HL-60 (cell line): Measurements from ENCODE around the gene FAM83E.

Experiments used
- GABPA ChIP-seq: IDR thresholded peaks from 2 replicates; pipeline ENCODE4 v1.6.1; 2012; ENCODE audit warnings: low read depth
- POLR2AphosphoS5 ChIP-seq: IDR thresholded peaks from 2 replicates; pipeline ENCODE4 v1.6.1; 2012; ENCODE audit warnings: low read depth
- TF ChIP-seq, protein P1 (sequence below): IDR thresholded peaks from one replicate; pipeline ENCODE4 v1.5.1; 2011; ENCODE audit warnings: low read length, control low read depth, inconsistent platforms; ENCODE audit not compliant: insufficient read depth

DNA sequence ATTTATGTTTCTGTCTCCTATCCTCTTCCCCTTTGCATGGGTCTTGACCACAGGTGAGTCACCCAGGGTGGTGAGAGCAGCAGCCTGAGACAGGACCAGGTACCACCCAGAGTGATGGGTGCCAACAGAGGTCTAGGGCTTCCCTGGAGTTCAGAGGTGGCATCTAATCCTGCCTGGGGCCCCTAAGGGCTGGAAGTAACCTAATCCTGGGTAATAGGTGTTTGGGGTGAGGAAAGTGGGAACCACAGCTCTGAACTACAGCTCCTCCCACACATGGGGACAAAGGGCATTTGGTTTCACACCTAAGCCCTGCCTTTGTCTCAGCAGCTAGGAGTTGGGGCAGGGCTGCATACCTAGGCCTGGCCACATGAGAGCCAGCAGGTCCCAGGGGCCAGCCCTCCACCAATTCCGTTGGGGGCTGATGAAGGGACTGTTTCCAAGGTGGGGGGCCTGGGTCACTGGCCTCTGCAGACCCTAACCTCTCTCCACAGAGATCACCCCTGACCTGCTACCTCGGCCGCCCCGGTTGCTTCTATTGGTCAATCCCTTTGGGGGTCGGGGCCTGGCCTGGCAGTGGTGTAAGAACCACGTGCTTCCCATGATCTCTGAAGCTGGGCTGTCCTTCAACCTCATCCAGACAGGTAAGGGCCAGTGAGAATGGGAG lies 12.5 kb upstream of the FAM83E start:
- TF ChIP-seq, protein P1, sequence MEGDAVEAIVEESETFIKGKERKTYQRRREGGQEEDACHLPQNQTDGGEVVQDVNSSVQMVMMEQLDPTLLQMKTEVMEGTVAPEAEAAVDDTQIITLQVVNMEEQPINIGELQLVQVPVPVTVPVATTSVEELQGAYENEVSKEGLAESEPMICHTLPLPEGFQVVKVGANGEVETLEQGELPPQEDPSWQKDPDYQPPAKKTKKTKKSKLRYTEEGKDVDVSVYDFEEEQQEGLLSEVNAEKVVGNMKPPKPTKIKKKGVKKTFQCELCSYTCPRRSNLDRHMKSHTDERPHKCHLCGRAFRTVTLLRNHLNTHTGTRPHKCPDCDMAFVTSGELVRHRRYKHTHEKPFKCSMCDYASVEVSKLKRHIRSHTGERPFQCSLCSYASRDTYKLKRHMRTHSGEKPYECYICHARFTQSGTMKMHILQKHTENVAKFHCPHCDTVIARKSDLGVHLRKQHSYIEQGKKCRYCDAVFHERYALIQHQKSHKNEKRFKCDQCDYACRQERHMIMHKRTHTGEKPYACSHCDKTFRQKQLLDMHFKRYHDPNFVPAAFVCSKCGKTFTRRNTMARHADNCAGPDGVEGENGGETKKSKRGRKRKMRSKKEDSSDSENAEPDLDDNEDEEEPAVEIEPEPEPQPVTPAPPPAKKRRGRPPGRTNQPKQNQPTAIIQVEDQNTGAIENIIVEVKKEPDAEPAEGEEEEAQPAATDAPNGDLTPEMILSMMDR = no peak
- TF ChIP-seq POLR2AphosphoS5 (0 out of 2 replicates have a peak, but pooled peaks have one; percentile 13), GABPA (no peak)
